Activated CD8-positive, alpha-beta memory T cell treated with anti-CD3 and anti-CD28 coated beads, Interleukin-2, amount 50 U/mL, for 24 hours (primary cell): Measurements from ENCODE around the gene NBPF19.
"Not testable (repeated sequence)": the region's sequence is repeated elsewhere in the genome, so short reads cannot be mapped to it uniquely, and the experiment has no call there.

ENCODE experiments used
- DNase-seq: peaks from one replicate; pipeline ENCODE4 v3.0.0-alpha.2; 2020; ENCODE audit errors: extremely low read depth

NBPF19 gene

GRCh38 chr1:149474745-149475144 is at the start of gene NBPF19:
Gene NBPF19 (plus strand): TSS chr1:149475045. CDS start chr1:149475933, 888 bp downstream.
- not testable (repeated sequence) for DNase-seq

DNA sequence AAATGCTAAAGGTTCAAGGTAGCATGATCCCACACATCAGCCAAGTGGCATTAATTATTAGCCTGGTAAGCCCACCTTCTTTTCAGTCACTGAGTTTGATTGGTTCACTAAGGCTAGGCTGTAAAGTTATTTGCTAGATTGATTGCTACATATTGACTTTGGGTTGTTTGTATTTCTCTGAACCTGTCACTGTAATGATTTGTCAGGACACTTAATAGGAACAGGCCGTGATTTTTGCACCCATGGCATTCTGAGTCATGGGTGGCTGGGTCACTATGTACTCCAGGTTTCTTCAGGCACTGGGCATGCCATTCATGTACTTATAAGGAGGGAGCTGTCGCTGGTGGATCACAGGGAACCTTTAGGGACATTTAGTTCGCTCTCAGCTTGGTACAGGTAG is 46.5 kb upstream of the NBPF19 start:
- not testable (repeated sequence) for DNase-seq

- not testable (repeated sequence) for DNase-seq
Observed at GRCh38 chr1:149445451-149445850, 29.4 kb upstream of the NBPF19 start.

DNA sequence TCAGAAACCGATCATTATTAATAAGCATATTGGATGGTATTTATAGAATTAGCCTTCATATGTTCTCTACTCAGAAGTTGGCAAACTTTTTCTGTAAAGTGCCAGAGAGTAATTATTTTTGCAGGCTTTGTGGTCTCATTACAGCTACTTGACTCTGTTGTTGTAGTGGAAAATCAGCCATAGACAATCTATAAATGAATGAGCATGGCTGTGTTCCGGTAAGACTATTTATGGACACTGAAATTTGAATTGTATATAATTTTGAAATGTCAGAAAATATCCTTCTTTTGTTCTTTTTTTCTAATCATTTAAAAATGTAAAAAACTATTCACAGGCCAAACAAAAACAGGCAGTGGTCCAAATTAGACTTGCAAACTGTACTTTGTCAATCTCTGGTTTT is 22.6 kb upstream of the NBPF19 start:
- DNase-seq, result not testable (repeated sequence)

GRCh38 chr1:149452652-149453051 is 22.2 kb upstream of the NBPF19 start:
- DNase-seq, result not testable (repeated sequence)

GRCh38 chr1:149558350-149558825 is 83.5 kb downstream of the NBPF19 start:
- DNase-seq, result peak; percentile 37

DNA sequence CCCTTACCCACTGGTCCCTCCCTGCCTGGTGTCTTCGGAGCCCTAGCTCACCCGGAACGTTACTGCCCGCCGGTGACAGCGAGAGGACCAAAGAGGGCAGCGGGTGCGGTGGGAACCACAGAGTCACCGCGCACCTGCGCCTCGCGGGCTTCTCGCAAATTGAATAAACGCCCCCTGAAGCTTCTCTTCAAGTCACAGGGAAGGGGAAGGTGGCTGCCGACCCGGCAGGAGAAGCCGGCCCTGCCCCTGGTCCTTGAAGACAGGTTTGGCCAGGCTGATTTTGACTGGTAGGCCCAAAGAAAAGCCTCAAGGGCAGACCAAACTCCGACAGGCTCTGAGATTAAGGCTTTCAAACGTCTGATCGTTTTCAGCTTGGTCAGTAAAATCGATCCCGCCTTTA is 87.0 kb downstream of the NBPF19 start:
- DNase-seq, result not testable (repeated sequence)

DNA sequence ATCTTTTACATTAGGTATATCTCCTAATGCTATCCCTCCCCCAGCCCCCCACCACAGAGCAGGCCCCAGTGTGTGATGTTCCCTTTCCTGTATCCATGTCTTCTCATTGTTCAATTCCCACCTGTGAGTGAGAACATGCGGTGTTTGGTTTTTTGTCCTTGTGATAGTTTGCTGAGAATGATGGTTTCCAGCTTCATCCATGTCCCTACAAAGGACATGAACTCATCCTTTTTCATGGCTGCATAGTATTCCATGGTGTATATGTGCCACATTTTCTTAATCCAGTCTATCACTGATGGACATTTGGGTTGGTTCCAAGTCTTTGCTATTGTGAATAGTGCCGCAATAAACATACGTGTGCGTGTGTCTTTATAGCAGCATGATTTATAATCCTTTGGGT is 90.6 kb downstream of the NBPF19 start:
- DNase-seq, result not testable (repeated sequence)

DNA sequence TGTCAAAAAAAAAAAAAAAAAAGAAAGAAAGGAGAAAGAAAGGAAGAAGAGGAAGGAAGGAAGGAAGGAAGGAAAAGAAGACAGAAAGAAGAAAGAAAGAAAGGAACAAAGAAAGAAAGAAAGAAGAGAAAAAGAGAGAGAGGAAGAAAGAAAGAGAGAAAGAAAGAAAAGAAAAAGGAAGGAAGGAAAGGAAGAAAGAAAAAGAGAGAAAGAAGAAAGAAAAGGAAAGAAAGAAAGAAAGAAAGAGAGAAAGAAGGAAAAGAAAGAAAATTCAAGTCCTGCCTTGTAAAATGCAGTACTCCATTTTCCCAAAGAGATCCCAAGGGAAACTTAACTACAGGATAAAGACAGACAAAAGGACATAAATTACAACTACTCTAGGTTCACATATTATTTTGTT is 97.9 kb downstream of the NBPF19 start:
- DNase-seq, result not testable (repeated sequence)

- DNase-seq, result not testable (repeated sequence)
Observed at GRCh38 chr1:149585592-149585991, 110.7 kb downstream of the NBPF19 start.
